AG04450 (cell line): ENCODE data around the gene CMKLR1. TPM values are rescaled to one million over a fixed set of nuclear protein-coding genes. Genes with fewer than 3 reads are reported as not detected.

Experiments used
- CTCF ChIA-PET: fragments of 300-600, 350-600 bp; formaldehyde crosslinking; extraction: SDS; loops from one replicate; lab custom pipeline; 2022; ENCODE audit warnings: antibody characterized with exemption, inconsistent platforms; lab: Charles Lee
- POLR2A ChIA-PET: fragments of 350-600 bp; formaldehyde crosslinking; extraction: SDS; loops from one replicate; lab custom pipeline; 2021; ENCODE audit warnings: antibody characterized with exemption, inconsistent platforms; lab: Yijun Ruan, JAX
- DNase-seq: peaks from one replicate; pipeline ENCODE4 v3.0.0-alpha.2; 2011; ENCODE audit warnings: low read depth, low spot score
- H3K27ac ChIP-seq: one replicate; pipeline ENCODE4 v1.5.1; 2012; ENCODE audit warnings: low read depth, low read length, control low read depth
- H3K27me3 ChIP-seq: one replicate; pipeline ENCODE4 v1.6.0; 2012; ENCODE audit warnings: low read length; ENCODE audit not compliant: control insufficient read depth, insufficient read depth
- H3K4me3 ChIP-seq: 2 replicates; pipeline ENCODE4 v1.5.1; 2011; ENCODE audit warnings: mild to moderate bottlenecking, low read depth, low read length, control low read depth
- H3K9me3 ChIP-seq: 2 replicates; pipeline ENCODE4 v1.5.1; 2012; ENCODE audit warnings: low read length; ENCODE audit not compliant: control insufficient read depth, insufficient read depth
- polyA plus RNA-seq: library from polyadenylated mRNA; depleted of rRNA; stranded (reverse); fragments of >200 nt; gene quantifications from 2 replicates; pipeline ENCODE4 v1.2.3, GENCODE V29; 2011
- TF ChIP-seq, protein P1 (sequence below): IDR thresholded peaks from 2 replicates; pipeline ENCODE4 v1.5.1; 2011; ENCODE audit warnings: low read depth, low read length, control low read depth, inconsistent platforms

Gene CMKLR1
- polyA plus RNA-seq, 1 experiment: 0.12 TPM

DNA sequence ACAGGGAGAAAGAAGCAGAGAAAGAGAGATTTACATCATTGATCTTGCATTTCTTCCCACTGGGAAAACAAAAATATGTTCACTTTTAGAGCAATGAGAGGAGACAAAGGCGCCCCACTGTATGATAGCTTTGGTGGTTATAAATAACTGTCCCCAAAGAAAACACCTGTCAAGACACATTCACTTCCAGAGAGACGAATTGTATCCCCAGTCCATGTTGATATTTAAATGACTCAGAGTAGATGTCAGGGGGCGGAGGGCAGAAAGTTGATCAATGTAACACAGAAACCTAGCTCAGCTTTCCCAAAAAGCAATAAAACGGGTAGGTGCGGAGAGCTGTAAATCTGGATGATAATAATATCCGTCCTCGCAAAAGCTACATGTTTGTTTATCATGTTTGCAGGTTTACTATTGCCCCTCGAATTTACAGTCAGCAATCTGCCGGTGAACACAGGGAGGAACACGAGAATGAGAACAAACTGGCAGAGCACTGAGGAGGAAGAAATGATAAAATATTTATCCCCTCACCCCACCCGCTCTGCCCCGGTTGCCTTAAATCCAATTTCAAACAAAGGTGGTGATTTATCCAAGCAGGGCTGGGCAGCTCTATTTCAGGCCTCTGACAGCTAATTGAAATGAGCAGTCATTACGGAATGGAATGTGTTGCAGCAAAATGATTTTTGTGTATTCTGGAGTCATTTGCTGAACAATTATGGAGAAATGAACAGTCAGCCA is 84.4 kb downstream of the CMKLR1 start:
- ChIA-PET CTCF (no interaction called here), POLR2A (no interaction called here)
- Histone ChIP-seq H3K27me3 (no peaks in the 10 kb centered on the region), H3K27ac (no peak overlapping the region), H3K9me3 (no peaks in the 10 kb centered on the region), H3K4me3 (no peak overlapping the region)
- no peak for DNase-seq
- TF ChIP-seq, protein P1, sequence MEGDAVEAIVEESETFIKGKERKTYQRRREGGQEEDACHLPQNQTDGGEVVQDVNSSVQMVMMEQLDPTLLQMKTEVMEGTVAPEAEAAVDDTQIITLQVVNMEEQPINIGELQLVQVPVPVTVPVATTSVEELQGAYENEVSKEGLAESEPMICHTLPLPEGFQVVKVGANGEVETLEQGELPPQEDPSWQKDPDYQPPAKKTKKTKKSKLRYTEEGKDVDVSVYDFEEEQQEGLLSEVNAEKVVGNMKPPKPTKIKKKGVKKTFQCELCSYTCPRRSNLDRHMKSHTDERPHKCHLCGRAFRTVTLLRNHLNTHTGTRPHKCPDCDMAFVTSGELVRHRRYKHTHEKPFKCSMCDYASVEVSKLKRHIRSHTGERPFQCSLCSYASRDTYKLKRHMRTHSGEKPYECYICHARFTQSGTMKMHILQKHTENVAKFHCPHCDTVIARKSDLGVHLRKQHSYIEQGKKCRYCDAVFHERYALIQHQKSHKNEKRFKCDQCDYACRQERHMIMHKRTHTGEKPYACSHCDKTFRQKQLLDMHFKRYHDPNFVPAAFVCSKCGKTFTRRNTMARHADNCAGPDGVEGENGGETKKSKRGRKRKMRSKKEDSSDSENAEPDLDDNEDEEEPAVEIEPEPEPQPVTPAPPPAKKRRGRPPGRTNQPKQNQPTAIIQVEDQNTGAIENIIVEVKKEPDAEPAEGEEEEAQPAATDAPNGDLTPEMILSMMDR: no peak

DNA sequence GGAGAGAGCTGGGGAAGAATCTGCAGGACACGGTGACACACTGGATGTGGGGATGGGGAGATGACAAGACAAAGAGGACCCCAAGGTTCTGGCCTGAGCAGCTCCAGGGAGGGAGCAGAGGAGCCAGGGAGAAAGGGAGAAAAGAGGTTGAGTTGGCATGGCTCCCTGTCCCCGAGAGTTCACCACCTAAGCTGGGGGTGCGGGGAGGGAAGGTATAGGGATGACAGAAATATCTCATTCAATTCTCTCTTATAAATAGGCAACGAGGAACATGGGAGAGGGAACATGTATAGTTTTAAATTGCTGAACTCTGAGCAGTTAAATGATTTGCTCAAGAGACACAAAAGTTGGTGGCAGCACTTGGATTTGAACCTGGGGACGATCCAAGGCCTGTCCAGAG is 85.1 kb downstream of the CMKLR1 start:
- TF ChIP-seq, protein P1: no peak
- no peak for DNase-seq
- no peak overlapping the region for H3K4me3 ChIP-seq
- ChIA-PET CTCF (no interaction called here), POLR2A (no interaction called here)
- no peak overlapping the region for H3K27ac ChIP-seq
- no peaks in the 10 kb centered on the region for H3K9me3 ChIP-seq
- no peaks in the 10 kb centered on the region for H3K27me3 ChIP-seq

DNA sequence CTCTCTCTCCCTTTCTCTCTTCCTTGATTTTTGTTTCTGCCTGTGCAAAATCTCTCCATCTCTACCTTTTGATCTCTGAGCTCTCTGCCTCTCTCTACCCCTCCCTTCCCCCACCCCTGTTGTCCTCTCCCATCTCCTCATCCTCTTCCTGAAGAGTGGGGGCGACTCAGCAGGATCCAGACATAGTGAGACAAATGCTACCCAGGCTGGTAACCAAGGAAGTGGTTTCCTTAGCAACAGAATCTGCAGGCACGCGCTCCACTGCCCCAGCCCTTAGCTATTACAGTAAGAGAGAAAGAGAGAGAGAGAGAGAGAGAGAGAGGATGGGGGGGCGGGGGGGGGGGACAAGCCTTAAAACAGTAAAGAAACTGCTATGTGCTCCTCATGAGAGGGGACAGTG is 85.6 kb downstream of the CMKLR1 start:
- Histone ChIP-seq H3K27me3 (no peaks in the 10 kb centered on the region), H3K4me3 (no peak overlapping the region), H3K27ac (no peak overlapping the region), H3K9me3 (no peaks in the 10 kb centered on the region)
- no peak for DNase-seq
- CTCF ChIA-PET: no interaction called here
- TF ChIP-seq, protein P1: no peak
- POLR2A ChIA-PET: no interaction called here

DNA sequence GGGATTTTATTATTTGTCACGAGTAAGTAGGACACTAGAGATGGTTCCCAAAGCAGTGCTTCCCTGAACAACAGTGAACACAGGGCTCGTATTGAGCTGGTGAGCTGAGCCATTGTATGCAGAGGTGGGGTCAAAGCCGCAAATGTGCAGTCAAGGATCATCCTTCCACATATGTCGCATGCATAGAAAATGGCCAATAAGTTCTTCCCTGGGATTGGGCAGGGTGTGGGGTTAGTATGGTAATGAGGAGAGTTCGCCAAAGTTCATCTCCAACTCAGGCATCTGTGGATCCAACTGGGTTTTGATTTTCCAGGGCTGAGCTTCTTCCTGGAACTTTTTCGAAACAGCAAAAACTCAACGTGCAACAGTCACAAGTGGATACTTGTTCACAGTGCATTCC is 86.6 kb downstream of the CMKLR1 start:
- H3K4me3 ChIP-seq: no peak overlapping the region
- POLR2A ChIA-PET: no interaction called here

DNA sequence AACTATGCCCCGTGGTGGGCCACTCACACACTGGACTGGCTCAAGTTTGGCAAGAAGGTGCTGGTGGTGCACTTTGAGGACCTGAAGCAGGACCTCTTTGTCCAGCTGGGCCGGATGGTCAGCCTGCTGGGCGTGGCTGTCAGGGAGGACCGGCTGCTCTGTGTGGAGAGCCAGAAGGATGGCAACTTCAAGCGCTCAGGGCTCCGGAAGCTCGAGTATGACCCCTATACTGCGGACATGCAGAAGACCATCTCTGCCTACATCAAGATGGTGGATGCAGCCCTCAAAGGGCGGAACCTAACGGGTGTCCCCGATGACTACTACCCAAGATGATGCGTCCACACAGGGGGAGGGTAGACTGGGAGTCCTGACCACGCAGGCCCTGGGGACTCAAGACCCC is 91.1 kb downstream of the CMKLR1 start:
- Histone ChIP-seq H3K4me3 (no peak overlapping the region), H3K9me3 (no peaks in the 10 kb centered on the region), H3K27ac (no peak overlapping the region), H3K27me3 (no peaks in the 10 kb centered on the region)
- DNase-seq: no peak
- CTCF ChIA-PET: no interaction called here
- POLR2A ChIA-PET: no interaction called here
- TF ChIP-seq, protein P1: no peak

More for the DNA sequence above, 86.6 kb downstream of the CMKLR1 start:
- no peak for DNase-seq
- no peaks in the 10 kb centered on the region for H3K27me3 ChIP-seq
- CTCF ChIA-PET: no interaction called here
- TF ChIP-seq, protein P1: no peak
- H3K27ac ChIP-seq: no peak overlapping the region
- no peaks in the 10 kb centered on the region for H3K9me3 ChIP-seq
